Measurements from ENCODE around the gene DDX52. TPM values are rescaled to one million over a fixed set of nuclear protein-coding genes. Genes with fewer than 3 reads are reported as not detected.

DDX52 gene
- total RNA-seq, 1 donor from 2014 or later: 49.4 TPM

GRCh38 chr17:37609170-37610040, 33.8 kb downstream of the DDX52 start, which contains the start of gene SYNRG:
TSS of gene SYNRG (minus strand) at chr17:37609418. CDS start at chr17:37609355, 63 bp downstream.
- DNase-seq (ENCODE audit: extremely low spot score, unreplicated experiment): peak; percentile 98
- TF ChIP-seq, protein P1, sequence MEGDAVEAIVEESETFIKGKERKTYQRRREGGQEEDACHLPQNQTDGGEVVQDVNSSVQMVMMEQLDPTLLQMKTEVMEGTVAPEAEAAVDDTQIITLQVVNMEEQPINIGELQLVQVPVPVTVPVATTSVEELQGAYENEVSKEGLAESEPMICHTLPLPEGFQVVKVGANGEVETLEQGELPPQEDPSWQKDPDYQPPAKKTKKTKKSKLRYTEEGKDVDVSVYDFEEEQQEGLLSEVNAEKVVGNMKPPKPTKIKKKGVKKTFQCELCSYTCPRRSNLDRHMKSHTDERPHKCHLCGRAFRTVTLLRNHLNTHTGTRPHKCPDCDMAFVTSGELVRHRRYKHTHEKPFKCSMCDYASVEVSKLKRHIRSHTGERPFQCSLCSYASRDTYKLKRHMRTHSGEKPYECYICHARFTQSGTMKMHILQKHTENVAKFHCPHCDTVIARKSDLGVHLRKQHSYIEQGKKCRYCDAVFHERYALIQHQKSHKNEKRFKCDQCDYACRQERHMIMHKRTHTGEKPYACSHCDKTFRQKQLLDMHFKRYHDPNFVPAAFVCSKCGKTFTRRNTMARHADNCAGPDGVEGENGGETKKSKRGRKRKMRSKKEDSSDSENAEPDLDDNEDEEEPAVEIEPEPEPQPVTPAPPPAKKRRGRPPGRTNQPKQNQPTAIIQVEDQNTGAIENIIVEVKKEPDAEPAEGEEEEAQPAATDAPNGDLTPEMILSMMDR (conservative IDR thresholded peaks at IDR 0.05): peak; percentile 62
- H3K4me1 Mint-ChIP-seq (ENCODE audit: unreplicated experiment): peaks cover 12% of the 10 kb centered on the region
- peaks cover 1% of the 10 kb centered on the region for H3K9me3 Mint-ChIP-seq
- H3K27ac Mint-ChIP-seq: peak within 1 kb of the TSS; percentile 93
- H3K36me3 Mint-ChIP-seq: peaks cover 17% of the 10 kb centered on the region
- peak within 1 kb of the TSS; percentile 95 for H3K4me3 Mint-ChIP-seq
- no peaks in the 10 kb centered on the region for H3K27me3 Mint-ChIP-seq

DNA sequence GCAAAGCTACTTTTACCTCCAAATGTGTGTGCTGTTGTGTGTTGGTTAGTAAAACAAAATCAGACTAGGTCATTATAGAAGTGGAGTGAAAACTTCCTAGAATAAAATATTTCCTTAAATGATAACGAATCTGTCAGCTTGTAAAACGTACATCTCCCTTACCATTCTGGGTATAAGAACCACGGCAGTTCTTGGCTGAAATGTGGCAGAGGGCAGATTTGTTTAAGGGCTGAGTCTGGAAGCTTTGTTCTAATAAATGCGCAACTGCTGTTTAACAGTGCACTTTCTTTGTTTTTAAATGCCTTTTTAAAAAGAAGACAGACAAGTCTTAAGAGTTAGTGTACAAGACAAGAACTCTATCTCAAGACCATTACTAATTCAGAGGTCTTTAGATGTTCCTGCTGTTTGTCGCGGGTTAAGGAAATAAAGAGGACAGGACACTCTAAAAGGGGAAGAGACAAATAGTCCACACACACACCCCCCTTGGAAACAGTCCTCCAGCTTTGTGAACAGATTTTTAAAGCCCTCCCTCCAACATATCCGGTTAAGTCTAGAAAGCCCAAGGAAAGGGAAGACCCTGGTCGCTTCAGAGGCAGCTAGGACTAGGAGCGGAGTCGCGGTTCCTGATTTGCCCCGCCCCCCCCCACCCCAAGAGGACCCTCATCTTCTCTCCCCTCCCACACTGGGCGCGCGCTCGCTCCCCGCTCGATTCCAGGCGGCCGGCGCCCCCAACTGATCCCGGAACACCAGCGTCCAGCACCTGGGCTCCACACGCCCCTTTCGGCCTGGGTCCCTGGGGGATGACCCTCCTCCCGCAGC, 34.7 kb downstream of the DDX52 start:
- Mint-ChIP-seq H3K27me3 (no peaks in the 10 kb centered on the region), H3K4me1 (ENCODE audit: unreplicated experiment) (peaks cover 12% of the 10 kb centered on the region), H3K36me3 (peaks cover 17% of the 10 kb centered on the region), H3K27ac (peak overlapping the region; percentile 93), H3K4me3 (peak overlapping the region; percentile 95), H3K9me3 (peaks cover 4% of the 10 kb centered on the region)
- TF ChIP-seq, protein P1 (conservative IDR thresholded peaks at IDR 0.05): no peak
- no peak for DNase-seq (ENCODE audit: extremely low spot score, unreplicated experiment)

GRCh38 chr17:37607637-37608331, 35.5 kb downstream of the DDX52 start:
- no peak for DNase-seq (ENCODE audit: extremely low spot score, unreplicated experiment)
- H3K27ac Mint-ChIP-seq: peak overlapping the region; percentile 93
- H3K27me3 Mint-ChIP-seq: no peaks in the 10 kb centered on the region
- peaks cover 12% of the 10 kb centered on the region for H3K36me3 Mint-ChIP-seq
- TF ChIP-seq, protein P1 (conservative IDR thresholded peaks at IDR 0.05): no peak
- H3K4me1 Mint-ChIP-seq (ENCODE audit: unreplicated experiment): peaks cover 12% of the 10 kb centered on the region
- peaks cover 4% of the 10 kb centered on the region for H3K9me3 Mint-ChIP-seq
- H3K4me3 Mint-ChIP-seq: peak overlapping the region; percentile 95

- Mint-ChIP-seq H3K4me3 (peak overlapping the region; percentile 8), H3K4me1 (ENCODE audit: unreplicated experiment) (peaks cover 16% of the 10 kb centered on the region)
These were observed 37.3 kb downstream of the DDX52 start for GRCh38 chr17:37605813-37606505.

More at GRCh38 chr17:37605813-37606505, 37.3 kb downstream of the DDX52 start:
- Mint-ChIP-seq H3K27me3 (no peaks in the 10 kb centered on the region), H3K36me3 (peaks cover 16% of the 10 kb centered on the region), H3K9me3 (peaks cover 4% of the 10 kb centered on the region), H3K27ac (no peak overlapping the region)
- TF ChIP-seq, protein P1 (conservative IDR thresholded peaks at IDR 0.05): no peak
- no peak for DNase-seq (ENCODE audit: extremely low spot score, unreplicated experiment)

Data from type B pancreatic cell (in vitro differentiated cells).